Coronary artery (tissue), 2 donors: Measurements from ENCODE around the gene GATAD2B.
"Not testable (repeated sequence)": the region's sequence is repeated elsewhere in the genome, so short reads cannot be mapped to it uniquely, and the experiment has no call there.

Experiments used
- DNase-seq: peaks from one replicate; pipeline ENCODE4 v3.0.0-alpha.2; 2017; ENCODE audit warnings: low spot score
- H3K27ac ChIP-seq, 2 donors: fragments of 200-600 bp; sonication (generic); one replicate each; pipeline ENCODE4 v1.5.1; 2016 to 2019
- H3K4me3 ChIP-seq: fragments of 200-600 bp; sonication (generic); 2 replicates; pipeline ENCODE4 v1.5.1; 2016; ENCODE audit warnings: mild to moderate bottlenecking, moderate library complexity
- TF ChIP-seq, protein P1 (sequence below): fragments of 200-600 bp; sonication (generic); IDR thresholded peaks from one replicate; pipeline ENCODE4 v1.5.1; 2019; ENCODE audit warnings: antibody characterized with exemption

Gene GATAD2B

DNA sequence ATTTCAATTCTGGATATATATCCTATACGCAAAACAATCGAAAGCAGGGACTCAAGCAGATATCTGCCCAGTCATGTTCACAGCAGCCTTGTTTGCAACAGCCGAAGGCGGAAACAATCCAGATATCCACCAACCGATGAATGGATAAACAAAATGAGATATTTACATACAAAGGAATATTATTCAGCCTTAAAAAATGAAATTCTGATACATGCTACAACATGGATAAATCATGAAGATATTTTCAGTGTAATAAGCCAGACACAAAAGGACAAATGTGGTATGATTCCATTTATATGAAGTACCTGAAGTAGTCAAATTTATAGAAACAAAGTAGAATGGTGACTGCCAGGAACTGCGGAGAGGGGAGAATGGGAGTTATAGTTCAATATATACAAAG lies 15.6 kb downstream of the GATAD2B start:
- Histone ChIP-seq H3K4me3 (no peak overlapping the region), H3K27ac (no peak overlapping the region)
- DNase-seq, result no peak
- TF ChIP-seq, protein P1, sequence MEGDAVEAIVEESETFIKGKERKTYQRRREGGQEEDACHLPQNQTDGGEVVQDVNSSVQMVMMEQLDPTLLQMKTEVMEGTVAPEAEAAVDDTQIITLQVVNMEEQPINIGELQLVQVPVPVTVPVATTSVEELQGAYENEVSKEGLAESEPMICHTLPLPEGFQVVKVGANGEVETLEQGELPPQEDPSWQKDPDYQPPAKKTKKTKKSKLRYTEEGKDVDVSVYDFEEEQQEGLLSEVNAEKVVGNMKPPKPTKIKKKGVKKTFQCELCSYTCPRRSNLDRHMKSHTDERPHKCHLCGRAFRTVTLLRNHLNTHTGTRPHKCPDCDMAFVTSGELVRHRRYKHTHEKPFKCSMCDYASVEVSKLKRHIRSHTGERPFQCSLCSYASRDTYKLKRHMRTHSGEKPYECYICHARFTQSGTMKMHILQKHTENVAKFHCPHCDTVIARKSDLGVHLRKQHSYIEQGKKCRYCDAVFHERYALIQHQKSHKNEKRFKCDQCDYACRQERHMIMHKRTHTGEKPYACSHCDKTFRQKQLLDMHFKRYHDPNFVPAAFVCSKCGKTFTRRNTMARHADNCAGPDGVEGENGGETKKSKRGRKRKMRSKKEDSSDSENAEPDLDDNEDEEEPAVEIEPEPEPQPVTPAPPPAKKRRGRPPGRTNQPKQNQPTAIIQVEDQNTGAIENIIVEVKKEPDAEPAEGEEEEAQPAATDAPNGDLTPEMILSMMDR, result no peak

DNA sequence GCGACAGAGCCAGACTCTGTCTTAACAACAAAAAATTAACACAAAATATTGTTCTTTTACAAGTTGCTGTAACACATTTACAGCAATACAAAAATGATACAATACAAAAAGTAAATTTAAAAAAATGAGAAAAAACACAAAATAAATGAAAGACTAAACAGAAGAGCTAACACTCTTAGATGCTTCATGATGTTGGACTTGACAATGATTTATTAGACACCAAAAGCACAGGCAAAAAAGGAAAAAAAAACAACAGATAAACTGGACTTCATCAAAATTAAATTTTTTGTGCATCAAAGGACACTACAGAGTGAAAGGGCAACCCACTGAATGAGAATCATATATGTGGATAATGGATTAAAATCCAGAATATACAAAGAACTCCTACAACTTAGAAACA lies 16.4 kb downstream of the GATAD2B start:
- Histone ChIP-seq H3K4me3 (no peak overlapping the region), H3K27ac (no peak overlapping the region)
- TF ChIP-seq, protein P1, result no peak
- no peak for DNase-seq

DNA sequence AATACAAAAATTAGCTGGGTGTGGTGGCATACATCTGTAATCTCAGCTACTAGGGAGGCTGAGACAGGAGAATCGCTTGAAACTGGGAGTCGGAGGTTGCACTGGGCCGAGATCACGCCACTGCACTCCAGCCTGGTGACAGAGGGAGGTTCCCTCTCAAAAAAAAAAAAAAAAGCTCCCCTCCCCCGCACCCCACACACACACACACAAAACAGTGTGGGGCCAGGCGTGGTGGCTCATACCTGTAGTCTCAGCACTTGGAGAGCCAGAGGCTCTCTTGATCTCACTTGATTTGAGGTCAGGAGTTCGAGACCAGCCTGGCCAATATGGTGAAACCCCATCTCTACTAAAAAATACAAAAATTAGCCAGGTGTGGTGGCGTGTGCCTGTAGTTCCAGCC lies 16.9 kb downstream of the GATAD2B start:
- not testable (repeated sequence) for H3K27ac ChIP-seq

DNA sequence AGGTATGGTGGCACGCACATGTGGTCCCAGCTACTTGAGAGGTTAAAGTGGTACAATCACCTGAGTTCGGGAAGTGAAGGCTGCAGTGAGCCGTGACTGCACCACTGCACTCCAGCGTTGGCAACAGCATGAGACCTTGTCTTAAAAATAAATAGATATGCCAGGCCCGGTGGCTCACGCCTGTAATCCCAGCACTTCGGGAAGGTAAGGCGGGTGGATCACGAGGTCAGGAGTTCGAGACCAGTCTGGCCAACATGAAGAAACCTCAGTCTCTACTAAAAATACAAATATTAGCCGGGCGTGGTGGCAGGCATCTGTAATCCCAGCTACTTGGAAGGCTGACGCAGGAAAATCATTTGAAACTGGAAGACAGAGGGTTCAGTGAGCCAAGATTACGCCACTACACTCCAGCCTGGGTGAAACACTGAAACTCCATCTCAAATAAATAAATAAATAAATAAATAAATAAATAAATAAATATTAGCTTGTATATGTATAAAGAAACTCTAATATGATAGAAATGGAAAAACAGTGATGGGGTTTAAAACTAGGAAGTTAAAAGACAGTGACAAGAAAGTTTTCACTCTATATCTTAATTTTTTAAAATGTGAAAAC lies 18.8 kb downstream of the GATAD2B start:
- TF ChIP-seq, protein P1, result no peak
- Histone ChIP-seq H3K4me3 (no peak overlapping the region), H3K27ac (peak overlapping the region in 1 of 2 donors; percentile 65)
- no peak for DNase-seq

More for the DNA sequence above, 16.9 kb downstream of the GATAD2B start:
- DNase-seq, H3K4me3 ChIP-seq: not testable (repeated sequence)

DNA sequence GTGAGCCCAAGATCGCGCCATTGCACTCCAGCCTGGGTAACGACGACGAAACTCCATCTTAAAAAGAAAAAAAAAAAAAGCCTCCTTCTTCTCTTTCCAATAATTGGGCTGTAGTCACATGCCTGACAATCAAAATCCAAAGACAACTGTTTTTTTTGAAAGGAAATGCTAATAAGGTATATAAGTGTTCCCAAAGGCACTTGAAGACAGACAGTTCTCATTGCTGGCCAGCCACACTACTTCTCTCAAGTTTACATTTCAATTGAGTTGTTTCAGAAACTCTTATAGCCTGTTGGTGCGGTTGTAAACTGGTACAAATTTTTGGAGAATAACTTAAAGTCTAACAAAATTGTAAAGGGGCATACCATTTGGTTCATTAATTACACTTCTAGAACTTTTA lies 23.3 kb downstream of the GATAD2B start:
- no peak for DNase-seq
- TF ChIP-seq, protein P1, result no peak
- H3K27ac ChIP-seq, result no peak overlapping the region
- no peak overlapping the region for H3K4me3 ChIP-seq

DNA sequence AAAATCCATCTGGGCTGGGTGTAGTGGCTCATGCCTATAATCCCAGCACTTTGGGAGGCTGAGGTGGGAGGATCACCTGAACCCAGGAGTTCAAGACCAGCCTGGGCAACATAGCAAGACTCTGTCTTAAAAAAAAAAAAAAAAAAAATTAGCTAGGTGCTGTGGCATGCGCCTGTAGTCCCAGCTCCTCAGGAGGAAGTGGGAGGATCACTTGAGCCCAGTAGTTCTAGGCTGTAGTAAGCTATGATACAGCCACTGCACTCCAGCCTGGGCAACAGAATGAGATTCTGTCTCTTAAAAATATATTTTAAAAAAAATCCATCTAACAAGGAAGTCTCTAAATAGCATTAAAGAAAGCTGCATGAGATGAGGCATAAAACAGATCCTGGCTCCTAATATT lies 26.9 kb downstream of the GATAD2B start:
- not testable (repeated sequence) for DNase-seq, H3K4me3 ChIP-seq, H3K27ac ChIP-seq

DNA sequence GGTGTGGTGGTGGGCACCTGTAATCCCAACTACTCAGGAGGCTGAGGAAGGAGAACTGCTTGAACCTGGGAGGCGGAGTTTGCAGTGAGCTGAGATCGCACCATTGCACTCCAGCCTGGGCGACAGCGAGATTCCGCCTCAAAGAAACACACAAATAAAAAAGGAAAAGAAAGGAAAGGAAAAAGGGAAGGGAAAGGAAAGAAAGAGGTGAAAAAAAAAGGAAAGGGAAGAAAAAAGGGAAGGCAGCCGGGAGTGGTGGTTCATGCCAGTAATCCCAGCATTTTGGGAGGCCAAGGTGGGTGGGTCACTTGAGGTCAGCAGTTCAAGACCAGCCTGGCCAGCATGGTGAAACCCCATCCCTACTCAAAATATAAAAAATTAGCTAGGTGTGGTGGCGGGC lies 31.7 kb downstream of the GATAD2B start:
- H3K4me3 ChIP-seq, H3K27ac ChIP-seq, DNase-seq: not testable (repeated sequence)

DNA sequence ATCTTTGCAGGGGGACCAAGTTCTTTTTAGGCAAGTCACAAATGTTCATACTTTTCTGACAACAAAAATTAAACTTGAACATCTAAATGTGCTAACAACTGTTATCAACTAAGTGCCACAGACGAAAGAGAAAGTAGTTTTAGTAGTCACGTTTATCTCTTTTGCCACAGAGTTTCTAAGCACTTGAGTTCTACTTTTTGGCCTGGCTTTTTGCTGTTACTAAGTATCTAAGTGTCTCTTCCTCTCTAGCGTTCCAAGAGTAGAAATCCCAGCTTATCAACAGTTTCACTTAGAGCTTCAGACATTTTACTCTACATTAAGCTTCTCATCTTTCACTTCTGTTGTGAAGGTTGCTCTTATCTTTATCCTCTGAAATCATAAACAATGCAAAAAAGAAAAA lies 34.2 kb downstream of the GATAD2B start:
- H3K4me3 ChIP-seq, result no peak overlapping the region
- no peak for DNase-seq
- TF ChIP-seq, protein P1, result no peak
- no peak overlapping the region for H3K27ac ChIP-seq

DNA sequence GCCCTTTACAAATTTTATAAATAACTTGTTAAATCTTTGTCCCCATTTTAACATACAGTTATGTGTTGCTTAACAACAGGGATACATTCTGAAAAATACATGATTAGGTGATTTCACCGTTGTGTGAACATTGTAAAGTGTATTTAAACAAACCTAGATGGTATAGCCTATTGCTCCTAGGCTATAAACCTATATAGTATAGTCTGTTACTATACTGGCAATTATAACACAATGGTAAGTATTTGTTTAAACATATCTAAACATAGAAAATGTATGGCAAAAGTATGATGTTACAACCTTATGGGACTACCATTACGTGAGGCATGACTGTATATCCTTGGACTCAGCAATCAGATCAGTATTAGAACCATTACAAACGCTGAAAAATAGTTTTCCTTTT lies 36.6 kb downstream of the GATAD2B start:
- TF ChIP-seq, protein P1, result no peak
- H3K27ac ChIP-seq, result no peak overlapping the region
- DNase-seq, result no peak
- H3K4me3 ChIP-seq, result no peak overlapping the region
